ENCODE measurements around the gene MED14.

DNA sequence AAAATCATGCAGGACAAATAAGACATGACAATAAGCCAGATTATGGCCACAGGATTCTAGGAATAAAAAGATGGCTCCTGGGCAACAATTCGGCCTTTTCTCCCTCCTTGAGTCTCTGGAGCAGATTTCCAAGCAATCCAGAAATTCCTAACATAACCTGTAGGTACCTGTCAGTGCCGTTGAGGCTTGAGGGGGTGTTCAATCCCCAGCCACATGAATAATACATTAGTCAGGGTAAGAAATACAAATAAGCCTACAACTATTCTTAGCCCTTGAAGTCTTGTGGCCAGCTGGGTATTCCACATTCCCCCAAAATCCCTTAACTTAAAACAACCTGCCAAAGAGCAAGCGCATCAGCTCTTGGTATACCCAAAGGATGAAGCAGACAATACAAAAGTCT lies 97.7 kb downstream of the MED14 start:
- TF ChIP-seq, protein P1, sequence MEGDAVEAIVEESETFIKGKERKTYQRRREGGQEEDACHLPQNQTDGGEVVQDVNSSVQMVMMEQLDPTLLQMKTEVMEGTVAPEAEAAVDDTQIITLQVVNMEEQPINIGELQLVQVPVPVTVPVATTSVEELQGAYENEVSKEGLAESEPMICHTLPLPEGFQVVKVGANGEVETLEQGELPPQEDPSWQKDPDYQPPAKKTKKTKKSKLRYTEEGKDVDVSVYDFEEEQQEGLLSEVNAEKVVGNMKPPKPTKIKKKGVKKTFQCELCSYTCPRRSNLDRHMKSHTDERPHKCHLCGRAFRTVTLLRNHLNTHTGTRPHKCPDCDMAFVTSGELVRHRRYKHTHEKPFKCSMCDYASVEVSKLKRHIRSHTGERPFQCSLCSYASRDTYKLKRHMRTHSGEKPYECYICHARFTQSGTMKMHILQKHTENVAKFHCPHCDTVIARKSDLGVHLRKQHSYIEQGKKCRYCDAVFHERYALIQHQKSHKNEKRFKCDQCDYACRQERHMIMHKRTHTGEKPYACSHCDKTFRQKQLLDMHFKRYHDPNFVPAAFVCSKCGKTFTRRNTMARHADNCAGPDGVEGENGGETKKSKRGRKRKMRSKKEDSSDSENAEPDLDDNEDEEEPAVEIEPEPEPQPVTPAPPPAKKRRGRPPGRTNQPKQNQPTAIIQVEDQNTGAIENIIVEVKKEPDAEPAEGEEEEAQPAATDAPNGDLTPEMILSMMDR (IDR thresholded peaks at IDR 0.05) = no peak
- TF ChIP-seq ZFX (IDR thresholded peaks at IDR 0.05; ENCODE audit: borderline replicate concordance) = no peak
